ENCODE data around the gene UBE2H.

- no peak for TF ChIP-seq CTCF (IDR thresholded peaks at IDR 0.05)
- no peak for TF ChIP-seq POLR2A (IDR thresholded peaks at IDR 0.05)
- no peak for TF ChIP-seq POLR2AphosphoS5 (IDR thresholded peaks at IDR 0.05)
Observed at GRCh38 chr7:129789652-129790051, 163.1 kb downstream of the UBE2H start.
